SK-N-SH (cell line): ENCODE data around the gene APH1B. TPM values are rescaled to one million over a fixed set of nuclear protein-coding genes. Genes with fewer than 3 reads are reported as not detected.

Experiments
- CTCF ChIA-PET: fragments of 300-600, 350-600 bp; formaldehyde crosslinking; extraction: SDS; loops from one replicate; lab custom pipeline; 2021; lab: Yijun Ruan, JAX
- POLR2A ChIA-PET: fragments of 350-600 bp; sonication (Branson Sonifier 250); formaldehyde crosslinking; extraction: SDS; loops from one replicate; lab custom pipeline; 2020; ENCODE audit warnings: antibody characterized with exemption, inconsistent platforms; lab: Yijun Ruan, JAX
- DNase-seq: peaks from one replicate; pipeline ENCODE4 v3.0.0; 2012
- H2AFZ ChIP-seq: fragments of 200-600 bp; sonication (generic); 2 replicates; pipeline ENCODE4 v1.8.1; 2016; ENCODE audit warnings: antibody characterized with exemption, mild to moderate bottlenecking, low read depth
- H3F3A ChIP-seq: fragments of 200-600 bp; sonication (generic); replicated peaks from 2 replicates; pipeline ENCODE3; 2016; ENCODE audit warnings: antibody characterized with exemption, mild to moderate bottlenecking; ENCODE audit not compliant: insufficient read depth
- H3K27ac ChIP-seq, 2 experiments: fragments of 200-500 bp in 1 of 2; fragments of 200-600 bp in 1 of 2; sonication (Bioruptor generic) in 1 of 2; sonication (generic), shearing (Covaris generic) in 1 of 2; 2 replicates each; pipeline versions ENCODE4 v1.5.1 to v1.6.1; 2014 to 2016; ENCODE audit warnings: low read depth in 2 of 2, inconsistent platforms in 1 of 2, low read length in 1 of 2, mild to moderate bottlenecking in 1 of 2, mixed read lengths in 1 of 2
- H3K27me3 ChIP-seq: fragments of 200-600 bp; sonication (generic), shearing (Covaris generic); 2 replicates; pipeline ENCODE4 v1.6.1; 2016; ENCODE audit warnings: mixed run types; ENCODE audit not compliant: insufficient read depth
- H3K36me3 ChIP-seq, 2 experiments: fragments of 200-500 bp in 1 of 2; fragments of 200-600 bp in 1 of 2; sonication (Bioruptor generic) in 1 of 2; sonication (generic) in 1 of 2; replicated peaks in 1 of 2; 2 replicates each; pipeline versions ENCODE3 to v1.5.1; 2014 to 2016; ENCODE audit warnings: low read length in 1 of 2, mild to moderate bottlenecking in 1 of 2; ENCODE audit not compliant: insufficient read depth in 2 of 2, control insufficient read depth in 1 of 2
- H3K4me1 ChIP-seq, 2 experiments: fragments of 200-500 bp in 1 of 2; fragments of 200-600 bp in 1 of 2; sonication (Bioruptor generic) in 1 of 2; sonication (generic), shearing (Covaris generic) in 1 of 2; 2 replicates each; pipeline versions ENCODE4 v1.5.1 to v1.6.1; 2014 to 2016; ENCODE audit warnings: low read depth in 1 of 2, low read length in 1 of 2, mixed run types in 1 of 2; ENCODE audit not compliant: insufficient read depth in 2 of 2, control insufficient read depth in 1 of 2
- H3K4me2 ChIP-seq: fragments of 200-600 bp; sonication (generic), shearing (Covaris generic); 2 replicates; pipeline ENCODE4 v1.6.1; 2017; ENCODE audit warnings: mixed run types
- H3K4me3 ChIP-seq, 2 experiments: fragments of 200-500 bp in 1 of 2; fragments of 200-600 bp in 1 of 2; sonication (Bioruptor generic) in 1 of 2; sonication (generic), shearing (Covaris generic) in 1 of 2; 2 replicates each; pipeline versions ENCODE4 v1.5.1 to v1.8.1; 2014 to 2016; ENCODE audit warnings: low read depth in 2 of 2, inconsistent platforms in 1 of 2, low read length in 1 of 2, mild to moderate bottlenecking in 1 of 2, mixed read lengths in 1 of 2, moderate library complexity in 1 of 2
- H3K79me2 ChIP-seq: fragments of 200-600 bp; sonication (generic); 2 replicates; pipeline ENCODE4 v1.8.1; 2017; ENCODE audit warnings: mild to moderate bottlenecking; ENCODE audit not compliant: insufficient read depth
- H3K9ac ChIP-seq: fragments of 200-600 bp; sonication (generic); 2 replicates; pipeline ENCODE4 v1.6.1; 2017; ENCODE audit warnings: mixed run types
- H3K9me2 ChIP-seq: fragments of 200-600 bp; sonication (generic); 2 replicates; pipeline ENCODE4 v1.6.1; 2017; ENCODE audit warnings: mixed run types
- H3K9me3 ChIP-seq: fragments of 200-600 bp; sonication (generic); 2 replicates; pipeline ENCODE4 v1.6.1; 2017; ENCODE audit warnings: mixed run types, mild to moderate bottlenecking, moderate library complexity
- H4K20me1 ChIP-seq: fragments of 200-600 bp; sonication (generic); 2 replicates; pipeline ENCODE4 v1.6.1; 2017; ENCODE audit warnings: mild to moderate bottlenecking, mixed run types; ENCODE audit not compliant: insufficient read depth
- CHD2 ChIP-seq: fragments of 150-350 bp; IDR thresholded peaks from 2 replicates; pipeline ENCODE4 v1.6.1; 2018; ENCODE audit warnings: low read length; ENCODE audit not compliant: partially characterized antibody
- ELF1 ChIP-seq: IDR thresholded peaks from 2 replicates; pipeline ENCODE4 v1.4.0; 2012
- EP300 ChIP-seq, 2 experiments: IDR thresholded peaks; 2 replicates each; pipeline versions ENCODE4 v1.4.0 to v1.6.1; 2012; ENCODE audit warnings: borderline replicate concordance in 1 of 2, low read depth in 1 of 2, low read length in 1 of 2
- EZH2phosphoT487 ChIP-seq: fragments of 200-600 bp; sonication (generic); IDR thresholded peaks from 2 replicates; pipeline ENCODE4 v1.6.1; 2017; ENCODE audit warnings: low read depth, mixed run types, mild to moderate bottlenecking, antibody characterized with exemption, moderate library complexity, borderline replicate concordance
- FOXJ3 ChIP-seq: sonication (generic); formaldehyde crosslinking; IDR thresholded peaks from 2 replicates; pipeline ENCODE4 v1.5.1; 2020; ENCODE audit warnings: mild to moderate bottlenecking, missing genetic modification reagents
- FOXM1 ChIP-seq: IDR thresholded peaks from 2 replicates; pipeline ENCODE4 v1.4.0; 2012; ENCODE audit warnings: low read depth, mild to moderate bottlenecking
- JUND ChIP-seq: IDR thresholded peaks from 2 replicates; pipeline ENCODE4 v1.4.0; 2012
- NFIC ChIP-seq: IDR thresholded peaks from 2 replicates; pipeline ENCODE4 v1.4.0; 2012; ENCODE audit warnings: borderline replicate concordance
- NRF1 ChIP-seq: IDR thresholded peaks from 2 replicates; pipeline ENCODE4 v1.6.1; 2012; ENCODE audit warnings: low read depth, mild to moderate bottlenecking, low read length
- PBX3 ChIP-seq: IDR thresholded peaks from 2 replicates; pipeline ENCODE4; 2012
- RAD21 ChIP-seq: IDR thresholded peaks from 2 replicates; pipeline ENCODE4 v1.6.1; 2012; ENCODE audit warnings: mild to moderate bottlenecking, low read length
- REST ChIP-seq: IDR thresholded peaks from 2 replicates; pipeline ENCODE4 v1.6.1; 2012; ENCODE audit warnings: mild to moderate bottlenecking, low read depth, low read length, moderate library complexity
- RXRA ChIP-seq: IDR thresholded peaks from 2 replicates; pipeline ENCODE4 v1.4.0; 2012; ENCODE audit warnings: low read depth, mild to moderate bottlenecking, borderline replicate concordance
- SIN3A ChIP-seq: IDR thresholded peaks from 2 replicates; pipeline ENCODE4 v1.6.1; 2012; ENCODE audit warnings: low read depth, mild to moderate bottlenecking, low read length, moderate library complexity, borderline replicate concordance
- TAF1 ChIP-seq: IDR thresholded peaks from 2 replicates; pipeline ENCODE4 v1.6.1; 2012; ENCODE audit warnings: low read depth, mild to moderate bottlenecking, low read length, moderate library complexity, borderline replicate concordance
- TCF12 ChIP-seq: IDR thresholded peaks from 2 replicates; pipeline ENCODE4 v1.4.0; 2012
- YY1 ChIP-seq: IDR thresholded peaks from 2 replicates; pipeline ENCODE4 v1.4.0; 2012; ENCODE audit warnings: low read depth, mild to moderate bottlenecking
- WGBS: methylation state at CpG from one replicate; pipeline ENCODE4 v1.1.6; 2017; ENCODE audit warnings: low lambda C conversion rate; 5-methylcytosine and 5-hydroxymethylcytosine counted together
- polyA plus RNA-seq, 3 experiments: library from polyadenylated mRNA; depleted of rRNA; stranded (reverse); fragments of >200 nt; gene quantifications; 2 replicates each; pipeline ENCODE4 v1.2.3, GENCODE V29; 2012
- TF ChIP-seq, protein P1 (sequence below): IDR thresholded peaks from 2 replicates; pipeline ENCODE4 v1.4.0; 2012; ENCODE audit warnings: low read depth
- TF ChIP-seq, protein P2 (sequence below): fragments of 150-350 bp; IDR thresholded peaks from 2 replicates; pipeline ENCODE4 v1.6.1; 2016; ENCODE audit warnings: mild to moderate bottlenecking, low read depth, low read length
- TF ChIP-seq, protein P3 (sequence below): fragments of 200-600 bp; sonication (generic); IDR thresholded peaks from 2 replicates; pipeline ENCODE4 v1.6.1; 2017; ENCODE audit warnings: antibody characterized with exemption, mild to moderate bottlenecking, moderate library complexity

The APH1B gene
- polyA plus RNA-seq, 1 of the 3 experiments (the other 2 are of a cell fraction) = 7.6 TPM

- Histone ChIP-seq H3K4me3 (no peak overlapping the region), H3K9me2 (no peaks in the 10 kb centered on the region), H3K79me2 (no peaks in the 10 kb centered on the region; the same call in 1 of the 2 replicates), H3F3A (peaks cover 12% of the 10 kb centered on the region), H3K27me3 (no peaks in the 10 kb centered on the region), H3K9ac (peak overlapping the region; percentile 46; the same call in 1 of the 2 replicates), H4K20me1 (no peaks in the 10 kb centered on the region), H3K36me3 (no peaks in the 10 kb centered on the region), H3K9me3 (no peaks in the 10 kb centered on the region), H3K27ac (peak overlapping the region; percentile 68 to 98), H2AFZ (peak overlapping the region; percentile 52; the same call in 1 of the 2 replicates), H3K4me1 (peaks cover 23 to 46% of the 10 kb centered on the region in 2 experiments), H3K4me2 (peak overlapping the region; percentile 52)
- WGBS = 61% methylated on average over 7 of the region's 7 CpGs
- CTCF ChIA-PET = interaction anchor here (0.7 to 1.7 kb wide), 4 partner anchors 14 to 183 kb away, joined by 3 to 4 read pairs (median 4); no protein-coding TSS in a partner anchor
- POLR2A ChIA-PET = no interaction called here
- peak; percentile 42 for DNase-seq
- peak; percentile 61 for TF ChIP-seq TCF12
- TF ChIP-seq YY1 = peak; percentile 49; the same call in 1 of the 2 replicates
- no peak for TF ChIP-seq FOXM1
- TF ChIP-seq TAF1 = peak; percentile 37; the same call in 1 of the 2 replicates
- TF ChIP-seq EP300 (IDR thresholded peaks at IDR 0.05; ENCODE audit: borderline replicate concordance in 1 of 2, low read depth in 1 of 2, low read length in 1 of 2) = peak in 1 of 2 experiments; percentile 35; a peak in 1 of 4 replicates
- TF ChIP-seq, protein P1, sequence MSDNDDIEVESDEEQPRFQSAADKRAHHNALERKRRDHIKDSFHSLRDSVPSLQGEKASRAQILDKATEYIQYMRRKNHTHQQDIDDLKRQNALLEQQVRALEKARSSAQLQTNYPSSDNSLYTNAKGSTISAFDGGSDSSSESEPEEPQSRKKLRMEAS = peak; percentile 79
- TF ChIP-seq RAD21 = no peak; the same call in 1 of the 2 replicates
- no peak for TF ChIP-seq PBX3
- TF ChIP-seq CHD2 = no peak
- peak; percentile 77 for TF ChIP-seq ELF1
- TF ChIP-seq NFIC = peak; percentile 94
Observed at GRCh38 chr15:63348392-63348791, 71.0 kb downstream of the APH1B start.

GRCh38 chr15:63349156-63349555, 71.8 kb downstream of the APH1B start:
- no peak overlapping the region for H3K9ac ChIP-seq
- TF ChIP-seq JUND (no peak), FOXJ3 (CRISPR knock-in tag) (no peak), EZH2phosphoT487 (no peak), RXRA (no peak), FOXM1 (no peak), REST (no peak), SIN3A (no peak), NRF1 (no peak), EP300 (IDR thresholded peaks at IDR 0.05; ENCODE audit: borderline replicate concordance in 1 of 2, low read depth in 1 of 2, low read length in 1 of 2) (no peak)
- TF ChIP-seq, protein P2, sequence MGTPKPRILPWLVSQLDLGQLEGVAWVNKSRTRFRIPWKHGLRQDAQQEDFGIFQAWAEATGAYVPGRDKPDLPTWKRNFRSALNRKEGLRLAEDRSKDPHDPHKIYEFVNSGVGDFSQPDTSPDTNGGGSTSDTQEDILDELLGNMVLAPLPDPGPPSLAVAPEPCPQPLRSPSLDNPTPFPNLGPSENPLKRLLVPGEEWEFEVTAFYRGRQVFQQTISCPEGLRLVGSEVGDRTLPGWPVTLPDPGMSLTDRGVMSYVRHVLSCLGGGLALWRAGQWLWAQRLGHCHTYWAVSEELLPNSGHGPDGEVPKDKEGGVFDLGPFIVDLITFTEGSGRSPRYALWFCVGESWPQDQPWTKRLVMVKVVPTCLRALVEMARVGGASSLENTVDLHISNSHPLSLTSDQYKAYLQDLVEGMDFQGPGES = no peak
- TF ChIP-seq, protein P3, sequence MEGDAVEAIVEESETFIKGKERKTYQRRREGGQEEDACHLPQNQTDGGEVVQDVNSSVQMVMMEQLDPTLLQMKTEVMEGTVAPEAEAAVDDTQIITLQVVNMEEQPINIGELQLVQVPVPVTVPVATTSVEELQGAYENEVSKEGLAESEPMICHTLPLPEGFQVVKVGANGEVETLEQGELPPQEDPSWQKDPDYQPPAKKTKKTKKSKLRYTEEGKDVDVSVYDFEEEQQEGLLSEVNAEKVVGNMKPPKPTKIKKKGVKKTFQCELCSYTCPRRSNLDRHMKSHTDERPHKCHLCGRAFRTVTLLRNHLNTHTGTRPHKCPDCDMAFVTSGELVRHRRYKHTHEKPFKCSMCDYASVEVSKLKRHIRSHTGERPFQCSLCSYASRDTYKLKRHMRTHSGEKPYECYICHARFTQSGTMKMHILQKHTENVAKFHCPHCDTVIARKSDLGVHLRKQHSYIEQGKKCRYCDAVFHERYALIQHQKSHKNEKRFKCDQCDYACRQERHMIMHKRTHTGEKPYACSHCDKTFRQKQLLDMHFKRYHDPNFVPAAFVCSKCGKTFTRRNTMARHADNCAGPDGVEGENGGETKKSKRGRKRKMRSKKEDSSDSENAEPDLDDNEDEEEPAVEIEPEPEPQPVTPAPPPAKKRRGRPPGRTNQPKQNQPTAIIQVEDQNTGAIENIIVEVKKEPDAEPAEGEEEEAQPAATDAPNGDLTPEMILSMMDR = no peak
- TF ChIP-seq, all 33 proteins: peak for 0
- Histone ChIP-seq H3K4me2 (peak overlapping the region; percentile 52), H3K9me3 (no peaks in the 10 kb centered on the region), H4K20me1 (no peaks in the 10 kb centered on the region), H3F3A (peaks cover 11% of the 10 kb centered on the region), H3K9me2 (no peaks in the 10 kb centered on the region), H3K4me3 (no peak overlapping the region), H2AFZ (no peak overlapping the region), H3K79me2 (no peaks in the 10 kb centered on the region; the same call in 1 of the 2 replicates), H3K4me1 (peaks cover 23 to 43% of the 10 kb centered on the region in 2 experiments), H3K36me3 (no peaks in the 10 kb centered on the region), H3K27ac (peak overlapping the region in 1 of 2 experiments; percentile 98; a peak in 2 of 4 replicates), H3K27me3 (no peaks in the 10 kb centered on the region)
- 100% methylated on average over 1 of the region's 6 CpGs for WGBS
- no peak for DNase-seq
- CTCF ChIA-PET = interaction anchor here (1.0 to 1.7 kb wide), 3 partner anchors 13 to 183 kb away, joined by 3 to 4 read pairs (median 4); no protein-coding TSS in a partner anchor
- POLR2A ChIA-PET = no interaction called here
